NOMO-1 treated with dmso at 0.1 percent for 144 hours (cell line): ENCODE measurements around the gene PDZD2.
"Not testable (repeated sequence)": the region's sequence is repeated elsewhere in the genome, so short reads cannot be mapped to it uniquely, and the experiment has no call there.

Experiments used
- DNase-seq: peaks from one replicate; lab custom pipeline; 2025; ENCODE audit not compliant: unreplicated experiment; lab: John Stamatoyannopoulos, UW

Gene PDZD2

DNA sequence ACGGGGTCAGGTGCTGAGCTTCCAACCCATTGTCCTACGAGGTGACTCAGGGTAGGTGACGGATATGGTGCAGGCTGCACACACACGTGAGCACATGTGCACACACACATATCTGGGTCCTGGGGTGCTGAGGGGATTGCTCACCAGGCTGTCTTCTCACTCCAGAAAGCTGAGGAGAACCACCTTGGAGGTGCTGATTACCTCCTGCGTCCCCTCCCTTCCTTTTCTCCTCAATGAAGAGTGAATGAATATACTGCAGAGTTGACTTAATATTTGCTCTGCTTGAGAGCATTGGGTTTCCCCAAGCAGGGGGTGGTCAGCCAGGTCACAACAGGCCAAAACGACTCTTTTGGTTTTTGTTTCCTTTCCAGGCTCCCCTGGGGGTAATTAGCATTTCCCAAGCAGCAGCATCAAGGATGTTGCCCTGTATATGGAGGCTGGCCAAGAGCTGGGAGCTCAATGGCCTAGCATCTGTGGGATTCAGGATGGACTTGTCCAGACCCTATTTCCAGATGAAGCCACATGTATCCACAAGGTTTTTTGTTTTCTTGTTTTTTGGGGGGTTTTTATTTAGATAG lies 49.7 kb downstream of the PDZD2 start:
- DNase-seq = no peak

- not testable (repeated sequence) for DNase-seq
Observed at GRCh38 chr5:31691408-31691807, 52.5 kb downstream of the PDZD2 start.

DNA sequence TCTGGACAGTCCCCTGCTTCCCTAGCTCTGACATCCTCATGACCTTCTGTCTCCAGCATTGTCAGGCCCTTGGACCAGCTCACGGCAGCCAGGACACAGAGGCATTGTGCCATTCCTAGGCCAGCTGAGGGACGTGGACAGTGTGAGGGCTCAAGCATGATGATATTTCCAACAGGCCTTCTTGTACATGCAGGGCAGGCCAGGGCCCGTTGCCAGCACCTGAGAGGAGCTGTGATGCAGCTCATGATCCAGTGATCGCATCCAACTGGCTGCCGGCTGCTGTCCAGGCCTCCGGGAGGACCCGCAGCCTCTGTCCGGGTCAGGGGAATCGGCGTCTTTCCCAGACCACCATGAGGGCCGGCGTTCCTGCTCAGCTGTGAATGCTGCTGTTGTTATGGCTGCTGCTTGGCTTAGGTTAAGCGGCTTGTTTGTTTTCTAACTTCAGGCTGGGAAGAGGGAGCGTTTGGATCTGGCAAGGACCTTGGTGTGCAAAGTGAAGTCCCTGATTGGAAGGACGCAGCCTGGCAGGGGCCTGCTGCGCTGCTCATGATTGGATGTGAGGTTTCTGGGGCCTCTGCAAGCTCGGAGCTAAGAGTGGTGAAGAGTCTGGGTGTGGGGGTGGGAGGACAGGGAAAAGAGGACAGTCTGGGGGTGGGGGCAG lies 53.8 kb downstream of the PDZD2 start:
- no peak for DNase-seq

GRCh38 chr5:31698673-31699072 lies 59.7 kb downstream of the PDZD2 start:
- no peak for DNase-seq

- DNase-seq = no peak
Observed at GRCh38 chr5:31701642-31702299, 62.8 kb downstream of the PDZD2 start.

DNA sequence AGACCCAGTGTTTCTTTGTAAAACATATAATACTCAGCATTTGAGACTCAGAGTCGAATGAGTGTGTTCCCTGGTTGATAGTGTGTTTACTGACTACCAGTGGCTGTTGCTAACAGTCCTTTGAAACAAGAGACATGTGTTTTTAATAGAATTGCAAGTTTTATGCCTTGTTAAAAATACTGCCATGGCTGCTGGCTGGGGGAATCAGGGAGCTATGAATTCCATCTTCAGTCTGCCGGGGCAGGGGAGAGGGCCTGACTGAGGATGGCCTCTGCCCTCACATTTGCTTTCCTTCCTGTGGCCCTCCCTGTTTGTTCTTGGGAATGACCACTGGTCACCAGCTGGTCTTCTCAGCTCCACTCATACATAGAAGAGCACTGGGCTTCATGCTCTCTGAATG lies 63.8 kb downstream of the PDZD2 start:
- no peak for DNase-seq

- no peak for DNase-seq
Observed at GRCh38 chr5:31703757-31704156, 64.8 kb downstream of the PDZD2 start.

DNA sequence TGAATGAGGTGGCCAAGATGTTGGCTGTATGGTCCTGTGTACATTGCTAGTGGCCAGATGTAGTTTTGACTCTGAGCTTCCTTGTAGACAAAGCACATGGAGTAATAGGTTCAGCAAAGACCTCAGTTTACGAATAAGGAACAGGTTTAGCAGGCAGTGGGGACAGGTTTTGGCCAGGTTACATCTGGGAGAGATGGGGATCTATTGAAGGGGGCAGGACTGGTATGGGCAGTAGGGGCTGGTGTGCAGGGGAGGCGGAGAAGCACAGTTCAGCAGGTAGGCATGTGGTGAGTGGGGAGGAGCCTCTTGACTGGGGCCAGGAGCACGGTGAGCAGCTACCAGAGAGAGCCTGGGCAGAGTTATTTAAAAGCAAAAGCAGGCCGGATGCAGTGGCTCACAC lies 67.3 kb downstream of the PDZD2 start:
- DNase-seq = no peak

DNA sequence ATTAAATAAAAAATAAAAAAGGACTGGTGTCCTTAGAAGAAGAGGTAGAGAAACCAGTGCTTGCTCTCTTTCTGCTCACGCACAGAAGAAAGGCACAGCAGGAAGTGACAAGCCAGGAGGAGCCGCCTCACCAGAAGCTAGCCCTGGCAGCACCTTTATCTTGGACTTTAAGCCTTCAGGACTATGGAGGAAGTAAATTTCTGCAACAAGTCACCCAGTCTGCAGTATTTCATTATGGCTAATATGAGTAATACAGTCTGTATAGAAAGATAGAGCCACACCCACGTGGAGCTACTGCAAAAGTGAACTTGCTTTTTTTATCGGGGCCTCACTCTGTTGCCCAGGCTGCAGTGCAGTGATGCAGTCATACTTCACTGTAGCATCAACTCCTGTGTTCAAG lies 68.4 kb downstream of the PDZD2 start:
- DNase-seq = no peak

DNA sequence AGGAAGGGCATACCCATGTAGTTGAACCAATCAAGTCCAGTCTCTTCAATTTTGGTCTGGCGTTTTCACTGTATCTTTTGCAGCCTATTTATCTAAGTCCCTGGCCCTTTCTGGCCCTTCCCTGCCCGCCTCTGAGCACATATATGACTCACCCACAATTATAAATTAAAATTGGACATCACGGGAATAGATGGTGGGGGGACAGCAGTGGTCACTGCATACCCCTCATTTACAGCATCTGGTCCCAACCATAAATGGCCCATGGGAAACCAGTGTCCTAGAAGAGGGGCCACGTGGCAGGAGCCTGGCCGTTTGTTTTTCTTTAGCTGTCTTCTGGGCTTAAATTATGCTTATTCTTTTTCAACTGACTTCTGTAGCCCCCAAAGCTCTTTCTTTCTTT lies 69.2 kb downstream of the PDZD2 start:
- DNase-seq = no peak

DNA sequence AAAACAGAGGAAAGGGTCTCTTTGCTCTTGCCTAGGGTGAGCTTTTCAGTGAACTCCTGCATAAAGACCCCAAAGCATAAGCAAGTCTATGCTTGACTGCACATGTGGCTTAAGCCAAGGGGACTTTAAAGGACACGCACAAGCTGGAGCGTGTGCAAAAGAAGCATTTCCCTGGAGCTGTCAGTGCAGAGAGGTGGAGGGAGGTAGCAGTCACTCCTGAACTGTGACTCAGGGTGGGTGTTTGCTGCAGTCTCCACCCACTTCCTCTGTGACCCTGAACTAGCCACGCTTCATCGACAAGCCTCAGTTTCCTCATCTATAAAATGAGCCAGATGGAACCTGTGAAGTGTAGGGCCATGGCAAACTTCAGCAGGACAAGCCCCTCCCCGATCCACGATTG lies 72.4 kb downstream of the PDZD2 start:
- no peak for DNase-seq

- no peak for DNase-seq
Observed at GRCh38 chr5:31711935-31712592, 73.1 kb downstream of the PDZD2 start.

- no peak for DNase-seq
Observed at GRCh38 chr5:31717561-31717960, 78.6 kb downstream of the PDZD2 start.

DNA sequence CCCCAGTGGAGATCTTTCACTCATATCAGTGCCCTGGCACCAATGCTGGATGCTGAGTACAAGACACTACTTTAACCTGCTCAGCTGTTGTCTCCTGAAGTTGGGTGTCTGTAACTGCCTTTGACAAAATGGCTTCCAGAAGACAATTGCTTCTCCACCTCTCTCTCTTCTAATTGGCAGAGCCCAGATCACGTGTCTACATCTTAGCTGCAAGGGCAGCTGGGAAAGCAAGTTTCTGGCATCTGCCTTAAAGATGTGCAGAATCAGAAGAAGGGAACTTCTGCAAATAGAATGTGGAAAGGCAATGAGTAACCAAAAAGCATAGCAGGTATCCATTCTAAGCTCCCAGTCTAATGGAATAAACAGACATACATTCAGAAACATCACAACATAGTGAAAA lies 81.1 kb downstream of the PDZD2 start:
- DNase-seq = no peak

GRCh38 chr5:31720811-31721345 lies 81.9 kb downstream of the PDZD2 start:
- DNase-seq = no peak

DNA sequence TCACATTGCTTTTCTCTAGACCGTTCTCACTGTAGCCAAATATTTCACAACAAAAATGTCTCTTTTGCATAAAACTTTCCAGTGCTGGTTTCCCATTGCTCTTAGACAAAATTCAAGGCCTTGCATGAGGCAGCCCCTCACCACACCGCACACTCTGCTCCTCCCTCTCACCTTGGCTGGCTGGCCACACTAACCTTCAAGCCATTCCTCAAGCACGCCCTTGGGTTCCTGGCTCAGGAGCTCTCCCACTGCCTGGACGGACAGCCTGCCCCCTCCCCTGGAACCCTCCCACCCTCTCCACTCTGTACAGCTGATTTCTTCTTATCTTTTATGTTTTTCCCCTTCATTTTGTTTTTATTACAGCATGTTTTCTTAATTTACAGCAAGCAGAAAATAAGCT lies 83.2 kb downstream of the PDZD2 start:
- no peak for DNase-seq

DNA sequence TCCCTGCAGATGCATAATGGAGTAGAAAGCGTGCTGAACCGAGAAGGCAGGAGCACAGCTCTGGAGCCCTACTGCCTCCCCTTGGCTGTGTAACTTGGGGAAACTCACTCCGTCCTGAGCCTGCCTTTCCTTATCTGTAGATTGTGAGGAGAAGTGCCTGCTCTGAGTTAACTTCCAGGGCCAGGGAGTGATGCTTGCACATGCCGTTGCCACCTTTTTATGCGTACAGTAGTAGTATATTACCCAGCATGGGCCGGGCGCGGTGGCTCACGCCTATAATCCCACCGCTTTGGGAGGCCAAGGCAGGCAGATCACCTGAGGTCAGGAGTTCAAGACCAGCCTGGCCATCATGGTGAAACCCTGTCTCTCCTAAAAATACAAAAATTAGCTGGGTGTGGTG lies 87.1 kb downstream of the PDZD2 start:
- no peak for DNase-seq

DNA sequence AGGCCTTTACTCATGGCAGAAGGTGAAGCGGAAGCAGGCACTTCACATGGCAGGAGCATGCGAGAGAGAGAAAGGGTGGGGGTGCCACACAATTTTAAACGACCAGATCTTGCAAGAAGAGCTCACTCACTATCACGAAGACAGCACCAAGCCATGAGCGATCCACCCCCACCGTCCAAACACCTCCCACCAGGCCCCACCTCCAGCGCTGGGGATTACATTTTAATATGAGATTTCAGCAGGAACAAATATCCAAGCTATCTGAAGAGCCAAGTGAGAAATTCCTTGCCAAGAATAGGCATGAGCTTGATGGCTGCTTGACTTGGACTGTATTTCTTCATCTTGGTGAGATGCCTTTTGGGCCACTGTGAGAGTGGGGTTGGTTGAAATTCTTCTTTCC lies 88.0 kb downstream of the PDZD2 start:
- no peak for DNase-seq

- DNase-seq = no peak
Observed at GRCh38 chr5:31728039-31728438, 89.1 kb downstream of the PDZD2 start.

GRCh38 chr5:31728806-31729205 lies 89.9 kb downstream of the PDZD2 start:
- DNase-seq = not testable (repeated sequence)

DNA sequence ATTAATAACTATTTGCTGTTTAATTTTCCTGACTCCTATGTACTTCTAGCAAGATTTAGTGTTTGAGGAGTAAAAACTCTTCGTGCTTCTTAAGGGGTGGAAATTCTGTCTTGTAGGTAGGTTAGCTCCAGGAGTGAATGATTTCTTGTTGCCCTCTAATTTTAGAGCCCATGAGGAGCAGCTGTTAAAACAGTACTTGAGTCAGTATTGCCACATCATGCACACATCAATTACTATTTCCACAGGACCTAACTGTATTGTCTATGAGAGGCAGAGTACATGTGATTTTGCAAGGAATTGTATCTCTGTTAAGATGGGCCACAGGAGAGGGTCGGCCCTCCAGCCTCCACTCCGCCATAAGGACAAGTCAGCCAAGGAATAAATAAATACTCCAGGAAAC lies 91.2 kb downstream of the PDZD2 start:
- DNase-seq = no peak

DNA sequence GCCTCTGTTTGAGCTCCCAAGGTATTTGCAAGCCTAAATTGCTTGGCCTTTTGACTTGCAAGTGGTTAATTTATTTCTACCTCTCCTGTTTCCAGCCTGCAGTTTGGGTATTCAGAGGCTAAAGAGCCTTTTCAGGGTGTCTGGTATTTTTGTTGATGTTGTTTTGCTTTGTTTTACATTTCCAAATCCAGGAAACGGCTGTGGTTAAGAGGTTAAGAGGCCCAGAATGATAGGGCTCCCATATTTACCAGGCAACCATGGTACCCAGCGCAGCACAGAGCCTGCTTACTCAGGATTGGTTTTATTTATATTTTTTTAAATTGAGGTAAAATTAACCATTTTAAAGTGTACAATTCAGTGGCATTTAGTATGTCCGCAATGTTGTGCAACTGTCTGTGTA lies 92.1 kb downstream of the PDZD2 start:
- no peak for DNase-seq
